Bronchial epithelial cell (primary cell): ENCODE data around the gene MARK1. TPM values are rescaled to one million over a fixed set of nuclear protein-coding genes. Genes with fewer than 3 reads are reported as not detected.

Experiments used
- DNase-seq: peaks from one replicate; pipeline ENCODE4 v3.0.0-alpha.2; 2010; ENCODE audit warnings: low read depth
- FAIRE-seq: peaks from 2 replicates; lab custom pipeline; 2011; peaks lifted over from hg19 to GRCh38; lab: Jason Lieb, UNC
- H3K27me3 ChIP-seq: 2 replicates; pipeline ENCODE4 v1.5.1; 2011; ENCODE audit warnings: low read length; ENCODE audit not compliant: control insufficient read depth, insufficient read depth
- H3K36me3 ChIP-seq: 2 replicates; pipeline ENCODE4 v1.5.1; 2011; ENCODE audit warnings: low read length; ENCODE audit not compliant: control insufficient read depth, insufficient read depth
- H3K4me3 ChIP-seq: 2 replicates; pipeline ENCODE4 v1.5.1; 2011; ENCODE audit warnings: mild to moderate bottlenecking, low read depth, low read length, control low read depth
- CTCF ChIP-seq: IDR thresholded peaks from 2 replicates; pipeline ENCODE4 v1.5.1; 2011; ENCODE audit warnings: mild to moderate bottlenecking, moderate library complexity, low read length, control low read depth, inconsistent platforms; ENCODE audit not compliant: insufficient read depth, severe bottlenecking
- total RNA-seq: library from RNA; depleted of rRNA; stranded (reverse); fragments of >200 nt; gene quantifications from 2 replicates; pipeline ENCODE4 v1.2.1, GENCODE V29; 2014

MARK1 gene
- total RNA-seq, 1 donor from 2014 or later, result 3.9 TPM

GRCh38 chr1:220710333-220710732 is 182.4 kb downstream of the MARK1 start:
- Histone ChIP-seq H3K27me3 (no peaks in the 10 kb centered on the region), H3K36me3 (no peaks in the 10 kb centered on the region), H3K4me3 (no peak overlapping the region)
- DNase-seq (no peak), FAIRE-seq (no peak)
- no peak for TF ChIP-seq CTCF

GRCh38 chr1:220711056-220711809 is 183.3 kb downstream of the MARK1 start:
- no peaks in the 10 kb centered on the region for H3K36me3 ChIP-seq
- DNase-seq, result no peak
- H3K4me3 ChIP-seq, result no peak overlapping the region
- no peaks in the 10 kb centered on the region for H3K27me3 ChIP-seq
- TF ChIP-seq CTCF, result no peak
- FAIRE-seq, result peak; percentile 28

Other genes with a start within 250 kb of the MARK1 start
- gene C1orf115, start 162.2 kb downstream of the MARK1 start, total RNA-seq, result 1.3 and 2.8 TPM in 2 replicates
- 1.7 and 2.6 TPM in 2 replicates for gene MTARC2, start 220.2 kb downstream of the MARK1 start, total RNA-seq